ENCODE results near the gene HLA-F.

- TF ChIP-seq CTCF (IDR thresholded peaks at IDR 0.05) = no peak
- TF ChIP-seq ATOH8 (CRISPR knock-in tag; IDR thresholded peaks at IDR 0.05; ENCODE audit: low read depth) = no peak
- no peak for TF ChIP-seq POLR2A (IDR thresholded peaks at IDR 0.05; ENCODE audit: low read length)
- TF ChIP-seq ZFP36 (IDR thresholded peaks at IDR 0.05; ENCODE audit: borderline replicate concordance, partially characterized antibody) = no peak
- TF ChIP-seq ELK1 (IDR thresholded peaks at IDR 0.05; ENCODE audit: low read depth, low read length) = no peak
- no peak for TF ChIP-seq RNF2 (IDR thresholded peaks at IDR 0.05; ENCODE audit: borderline replicate concordance, low read depth)
Measured at GRCh38 chr6:29736563-29736962, 13.3 kb downstream of the HLA-F start.
